Amniotic epithelial cell (primary cell): Measurements from ENCODE around the gene FGF5.
"Not testable (repeated sequence)": the region's sequence is repeated elsewhere in the genome, so short reads cannot be mapped to it uniquely, and the experiment has no call there.

Experiments used
- DNase-seq: peaks from one replicate; pipeline ENCODE4 v3.0.0-alpha.2; 2010; ENCODE audit warnings: low read depth

Gene FGF5

DNA sequence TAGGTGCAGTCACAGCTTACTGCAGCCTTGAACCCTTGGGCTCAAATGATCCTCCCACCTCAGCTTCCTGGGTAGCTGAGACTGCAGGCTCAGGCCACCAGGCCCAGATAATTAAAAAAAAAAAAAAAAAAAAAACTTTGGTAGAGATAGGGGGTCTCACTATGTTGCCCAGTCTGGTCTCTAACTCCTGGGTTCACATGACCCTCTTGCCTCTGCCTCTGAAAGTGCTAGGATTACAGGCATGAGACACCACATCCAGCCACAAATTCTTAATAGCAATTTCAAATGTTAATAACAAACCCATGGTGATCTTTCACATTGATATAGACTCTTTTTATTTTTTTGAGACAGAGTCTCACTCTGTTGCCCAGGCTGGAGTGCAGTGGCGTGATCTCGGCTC, 12.3 kb upstream of the FGF5 start:
- DNase-seq: no peak

DNA sequence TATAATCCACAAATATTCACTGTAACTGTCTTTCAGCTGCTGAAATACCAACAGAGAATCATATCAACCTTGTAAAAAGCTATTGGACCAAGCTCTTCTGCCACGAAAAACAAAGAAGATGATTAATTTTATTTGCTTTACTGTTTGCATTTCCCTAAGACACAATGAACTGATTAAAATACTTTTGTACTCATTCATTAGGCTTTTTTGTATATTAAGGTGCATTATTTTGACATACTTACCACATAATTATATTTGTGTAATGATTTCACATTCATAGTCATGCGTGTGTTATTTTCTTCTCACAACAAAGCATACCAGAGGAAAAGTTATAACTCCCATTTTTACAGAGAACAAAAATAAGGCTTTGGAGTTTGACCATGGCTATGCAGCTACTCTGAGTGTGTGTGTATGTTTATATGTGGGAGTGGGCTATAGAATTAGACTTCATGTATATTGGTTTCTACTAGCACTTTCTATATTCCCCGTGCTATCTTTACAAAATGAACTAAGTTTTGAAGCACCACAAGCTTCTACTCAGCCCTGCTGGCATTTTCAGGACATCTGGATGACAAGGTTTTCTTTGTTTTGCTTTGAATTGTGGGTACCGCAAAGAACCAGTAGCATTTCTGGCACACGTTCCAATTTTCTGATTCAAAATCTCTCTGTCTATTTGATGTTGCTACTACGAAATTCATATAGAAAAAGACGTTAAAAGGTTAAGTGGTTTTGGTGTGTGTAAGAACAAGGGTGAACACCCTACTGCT, 11.0 kb upstream of the FGF5 start:
- no peak for DNase-seq

DNA sequence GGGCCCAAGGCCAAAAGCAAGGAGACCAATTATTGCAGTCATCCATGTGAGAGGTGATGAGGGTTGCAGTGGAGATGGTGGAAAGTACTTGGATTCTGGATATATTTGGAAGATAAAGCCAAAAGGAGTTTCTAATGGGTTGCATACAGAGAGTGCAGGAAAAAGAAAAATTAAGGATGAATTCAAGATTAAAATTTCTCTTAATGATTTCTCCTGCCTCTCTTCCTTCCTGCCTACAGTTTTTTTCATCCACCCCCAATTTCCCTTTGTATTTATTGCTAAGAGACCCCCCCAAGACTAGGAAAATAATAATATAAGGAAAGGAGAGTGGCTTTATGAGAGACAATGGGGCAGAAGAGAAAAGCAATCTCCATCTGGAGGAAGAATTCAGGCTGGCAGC, 8.6 kb upstream of the FGF5 start:
- DNase-seq: no peak

DNA sequence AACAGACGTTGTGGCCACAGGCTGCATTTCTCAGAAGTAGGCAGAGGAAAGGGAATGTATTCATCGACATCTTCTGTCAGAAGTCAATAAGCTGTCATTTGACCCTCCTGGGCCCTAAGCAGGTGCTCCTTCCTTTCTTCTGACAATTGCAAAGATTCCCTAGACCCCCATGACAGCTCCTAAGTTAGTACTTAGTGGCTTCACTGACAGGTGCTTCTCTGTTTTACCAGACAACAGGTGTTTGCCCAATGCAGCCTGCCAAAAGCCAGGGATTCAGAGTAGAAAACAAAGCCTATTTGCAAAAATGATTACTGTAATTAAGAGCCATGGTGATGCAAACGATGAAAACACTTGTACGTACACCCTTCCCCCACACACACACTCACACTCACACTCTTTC, 7.5 kb upstream of the FGF5 start:
- no peak for DNase-seq

- DNase-seq: no peak
Measured at GRCh38 chr4:80259817-80260216, 6.6 kb upstream of the FGF5 start.

DNA sequence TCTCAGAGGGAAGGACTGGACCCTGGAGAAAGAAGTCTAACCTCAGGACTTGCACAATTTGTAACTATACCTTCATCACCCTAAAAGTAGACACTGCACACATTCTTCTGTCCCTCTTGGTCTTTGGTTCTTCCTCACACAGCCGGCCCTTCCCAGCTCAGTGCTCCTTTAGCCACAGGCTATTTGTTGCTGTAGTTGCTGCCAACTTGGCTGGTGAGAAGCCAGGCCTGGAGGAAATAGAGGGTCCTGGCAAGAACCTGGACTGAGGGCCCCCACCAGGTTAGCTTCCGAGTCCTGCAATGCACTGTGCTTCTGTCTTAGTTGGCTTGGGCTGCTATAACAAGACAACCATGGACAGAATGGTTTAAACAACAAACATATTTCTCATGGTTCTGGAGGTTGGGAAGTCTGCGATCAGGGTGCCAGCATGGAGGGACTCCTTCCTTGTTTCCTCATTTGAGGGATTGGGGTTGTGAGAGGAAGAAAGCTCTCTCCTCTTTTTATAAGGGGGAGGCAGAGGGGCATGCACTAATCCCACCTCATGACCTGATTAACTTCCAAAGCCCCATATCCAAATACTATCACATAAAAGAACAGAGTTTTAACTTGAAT, 4.4 kb upstream of the FGF5 start:
- DNase-seq: no peak

GRCh38 chr4:80263541-80264351, 2.7 kb upstream of the FGF5 start:
- no peak for DNase-seq

DNA sequence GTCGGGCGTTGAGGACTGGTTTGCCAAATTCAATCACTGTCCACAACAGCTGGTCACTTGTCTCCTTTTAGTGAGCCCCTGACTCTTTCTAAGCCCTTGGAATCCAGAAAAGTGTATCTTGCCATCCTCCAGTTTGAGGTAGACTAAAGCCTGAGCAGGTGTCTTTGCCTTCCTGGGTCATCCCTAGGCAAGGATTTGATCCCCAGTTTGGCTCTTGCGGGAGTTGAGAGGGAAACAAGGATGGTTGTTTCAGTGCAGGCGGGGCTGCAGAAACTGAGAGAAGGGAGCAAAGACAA, 2.2 kb upstream of the FGF5 start:
- no peak for DNase-seq

DNA sequence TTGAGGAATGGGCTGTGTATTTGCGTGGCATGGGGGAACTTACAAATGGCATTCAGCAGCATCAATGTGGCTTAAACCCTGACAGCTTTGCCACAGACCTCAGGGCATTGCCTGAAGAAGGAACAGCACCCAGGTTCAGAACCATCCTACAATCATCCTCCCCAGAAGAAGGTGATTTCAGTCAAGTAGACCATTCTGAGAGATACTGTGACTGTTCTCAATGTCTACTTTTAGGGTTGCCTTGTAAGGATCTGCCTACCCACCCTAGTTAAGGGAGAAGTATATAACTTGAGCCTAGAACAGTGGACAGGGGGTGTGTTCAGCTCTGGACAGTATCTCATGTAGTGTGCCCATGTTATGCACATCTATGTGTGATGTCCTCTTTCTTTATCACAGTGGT, 1.6 kb upstream of the FGF5 start:
- no peak for DNase-seq

- DNase-seq: peak; percentile 74
Measured at GRCh38 chr4:80265571-80266252, 752 bp upstream of the FGF5 start.

DNA sequence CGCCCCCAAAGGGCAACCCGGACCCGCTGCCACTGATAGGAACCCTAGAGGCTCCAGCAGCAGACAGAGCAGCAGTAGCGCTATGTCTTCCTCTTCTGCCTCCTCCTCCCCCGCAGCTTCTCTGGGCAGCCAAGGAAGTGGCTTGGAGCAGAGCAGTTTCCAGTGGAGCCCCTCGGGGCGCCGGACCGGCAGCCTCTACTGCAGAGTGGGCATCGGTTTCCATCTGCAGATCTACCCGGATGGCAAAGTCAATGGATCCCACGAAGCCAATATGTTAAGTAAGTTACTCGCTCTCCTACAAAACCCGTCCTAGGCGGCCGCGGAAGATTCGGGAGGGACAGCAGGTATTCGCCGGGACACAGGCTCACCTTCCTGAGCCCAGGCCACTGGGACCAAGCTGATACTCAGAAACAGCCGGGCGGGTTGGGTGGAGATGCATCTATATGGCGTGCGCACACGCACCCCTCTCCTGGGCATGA, 477 bp downstream of the FGF5 start:
- DNase-seq: peak; percentile 47

GRCh38 chr4:80268081-80268823, 1.8 kb downstream of the FGF5 start:
- DNase-seq: no peak

DNA sequence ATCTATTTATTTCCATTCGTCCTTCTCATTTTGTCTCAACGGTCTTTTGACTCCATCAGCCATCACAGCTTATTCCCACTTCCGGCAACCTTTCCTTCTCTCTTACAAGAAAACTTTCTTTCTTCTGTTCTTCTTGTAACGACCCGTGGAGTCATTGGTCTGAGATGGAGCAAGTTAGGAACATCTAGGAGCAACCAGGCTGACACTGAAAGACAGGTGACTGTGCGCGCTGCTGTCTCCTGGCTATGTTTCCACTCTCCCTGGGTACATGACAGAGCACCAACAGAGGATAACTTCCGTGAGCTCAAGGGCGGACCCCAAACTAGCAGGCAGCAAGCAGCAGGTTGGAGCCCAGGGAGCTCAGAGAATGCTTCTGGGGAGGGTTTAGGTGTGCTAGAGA, 2.5 kb downstream of the FGF5 start:
- DNase-seq: no peak

DNA sequence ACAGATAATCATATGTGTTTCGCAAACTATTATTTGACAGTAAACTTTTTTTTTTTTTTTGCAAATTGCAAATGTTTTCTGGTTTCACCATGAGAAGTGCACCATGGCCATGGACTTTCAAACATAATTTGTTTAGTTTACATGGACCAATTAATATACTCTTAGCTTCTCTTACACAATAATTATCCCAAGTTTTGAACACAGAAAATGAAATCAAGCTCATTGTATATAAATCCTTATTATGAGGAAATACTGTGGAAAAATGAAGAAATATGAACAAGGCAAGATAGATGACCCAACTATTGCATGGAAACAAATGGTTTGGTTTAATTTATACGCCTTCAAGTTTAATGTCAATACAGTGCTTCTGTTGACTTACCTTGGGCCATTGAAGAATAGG, 3.9 kb downstream of the FGF5 start:
- DNase-seq: no peak

DNA sequence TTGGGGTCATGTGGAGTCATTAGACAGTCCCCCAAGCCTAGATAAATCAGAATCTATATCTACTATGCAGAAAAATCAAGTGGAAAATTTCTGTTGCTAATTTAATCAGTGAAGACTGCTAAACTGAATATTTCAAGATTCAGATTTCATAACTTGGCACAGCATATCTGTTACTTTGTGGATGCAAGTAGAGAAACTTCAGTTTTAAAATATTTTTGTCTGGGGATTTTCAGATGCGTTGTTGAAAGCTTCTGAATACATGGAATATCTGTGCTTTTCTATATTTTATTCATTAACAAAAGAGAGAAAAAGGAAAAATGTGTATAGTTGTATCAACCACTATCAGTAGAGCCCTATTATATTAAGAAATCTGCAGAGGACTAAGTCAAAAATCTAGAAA, 4.4 kb downstream of the FGF5 start:
- DNase-seq: no peak

- DNase-seq: no peak
Measured at GRCh38 chr4:80271801-80272200, 5.3 kb downstream of the FGF5 start.

DNA sequence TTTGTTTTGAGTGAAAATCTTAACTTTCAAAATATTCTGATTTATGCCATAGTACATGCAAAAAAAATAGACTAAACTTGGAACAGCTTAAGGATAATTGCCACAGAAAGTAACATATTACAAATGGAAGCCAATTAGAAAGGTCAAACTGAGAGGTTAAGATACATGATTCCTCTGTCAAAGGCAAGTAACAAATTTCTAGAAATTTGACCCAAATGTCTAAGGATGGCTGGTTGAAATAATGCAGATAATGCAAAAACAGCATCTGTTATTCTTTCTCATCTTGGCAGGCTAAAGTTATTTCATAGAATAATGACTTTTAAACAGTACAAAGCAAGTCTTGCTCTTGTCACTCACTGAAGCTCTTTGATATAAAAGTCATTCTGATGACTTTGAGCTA, 10.5 kb downstream of the FGF5 start:
- no peak for DNase-seq

GRCh38 chr4:80279751-80280150, 13.3 kb downstream of the FGF5 start:
- DNase-seq: no peak

GRCh38 chr4:80286451-80286850, 20.0 kb downstream of the FGF5 start:
- DNase-seq: no peak

DNA sequence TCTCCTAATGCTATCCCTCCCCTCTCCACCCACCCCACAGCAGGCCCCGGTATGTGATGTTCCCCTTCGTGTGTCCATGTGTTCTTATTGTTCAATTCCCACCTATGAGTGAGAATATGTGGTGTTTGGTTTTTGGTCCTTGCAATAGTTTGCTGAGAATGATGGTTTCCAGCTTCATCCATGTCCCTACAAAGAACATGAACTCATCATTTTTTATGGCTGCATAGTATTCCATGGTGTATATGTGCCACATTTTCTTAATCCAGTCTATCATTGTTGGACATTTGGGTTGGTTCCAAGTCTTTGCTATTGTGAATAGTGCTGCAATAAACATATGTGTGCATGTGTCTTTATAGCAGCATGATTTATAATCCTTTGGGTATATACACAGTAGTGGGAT, 24.2 kb downstream of the FGF5 start:
- DNase-seq: not testable (repeated sequence)

DNA sequence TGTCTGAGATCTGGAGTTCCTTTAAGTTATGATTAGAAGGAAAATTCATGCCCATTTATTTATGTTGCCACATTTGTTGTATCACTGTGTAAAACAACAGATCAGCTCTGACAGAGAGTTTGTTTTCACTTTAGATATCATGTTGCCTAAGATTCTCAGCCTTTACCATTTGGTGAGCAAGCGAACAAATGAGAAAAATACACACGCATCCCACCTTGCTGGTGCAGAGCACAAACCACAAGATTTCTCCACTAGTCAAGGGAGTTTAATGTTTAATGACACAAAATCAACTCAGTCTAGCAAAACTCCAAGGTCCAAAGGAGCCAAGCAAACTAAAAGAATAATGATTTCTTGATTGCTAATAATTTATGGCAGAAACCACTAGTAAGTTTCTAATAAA, 27.7 kb downstream of the FGF5 start:
- no peak for DNase-seq

- no peak for DNase-seq
Measured at GRCh38 chr4:80295336-80295735, 28.9 kb downstream of the FGF5 start.
